Measurements from ENCODE around the gene LRRK1.

Gene LRRK1

GRCh38 chr15:100892013-100892355, 27.2 kb upstream of the LRRK1 start:
- no peak for DNase-seq (ENCODE audit: low read depth)

- DNase-seq (ENCODE audit: low read depth) = no peak
These were observed 25.7 kb upstream of the LRRK1 start for GRCh38 chr15:100893261-100893963.

- DNase-seq (ENCODE audit: low read depth) = no peak
These were observed 25.2 kb upstream of the LRRK1 start for GRCh38 chr15:100893964-100894295.

- no peak for DNase-seq (ENCODE audit: low read depth)
These were observed 23.4 kb upstream of the LRRK1 start for GRCh38 chr15:100895721-100896120.

- DNase-seq (ENCODE audit: low read depth) = no peak
These were observed 21.7 kb upstream of the LRRK1 start for GRCh38 chr15:100897221-100898151.

GRCh38 chr15:100898152-100898490, 21.0 kb upstream of the LRRK1 start:
- no peak for DNase-seq (ENCODE audit: low read depth)

GRCh38 chr15:100898661-100899462, 20.3 kb upstream of the LRRK1 start:
- DNase-seq (ENCODE audit: low read depth) = no peak

GRCh38 chr15:100899601-100900000, 19.6 kb upstream of the LRRK1 start:
- no peak for DNase-seq (ENCODE audit: low read depth)

- DNase-seq (ENCODE audit: low read depth) = no peak
These were observed 18.9 kb upstream of the LRRK1 start for GRCh38 chr15:100900136-100900794.

GRCh38 chr15:100900795-100901169, 18.4 kb upstream of the LRRK1 start:
- no peak for DNase-seq (ENCODE audit: low read depth)

- no peak for DNase-seq (ENCODE audit: low read depth)
These were observed 17.9 kb upstream of the LRRK1 start for GRCh38 chr15:100901296-100901695.

GRCh38 chr15:100901702-100902435, 17.3 kb upstream of the LRRK1 start:
- no peak for DNase-seq (ENCODE audit: low read depth)

- DNase-seq (ENCODE audit: low read depth) = peak; percentile 47
These were observed 16.6 kb upstream of the LRRK1 start for GRCh38 chr15:100902436-100903167.

- no peak for DNase-seq (ENCODE audit: low read depth)
These were observed 16.0 kb upstream of the LRRK1 start for GRCh38 chr15:100903168-100903554.

- no peak for DNase-seq (ENCODE audit: low read depth)
These were observed 13.3 kb upstream of the LRRK1 start for GRCh38 chr15:100905850-100906249.

GRCh38 chr15:100908466-100908865, 10.7 kb upstream of the LRRK1 start:
- no peak for DNase-seq (ENCODE audit: low read depth)

- DNase-seq (ENCODE audit: low read depth) = no peak
These were observed 9.6 kb upstream of the LRRK1 start for GRCh38 chr15:100909565-100909964.

GRCh38 chr15:100909989-100910955, 8.9 kb upstream of the LRRK1 start:
- no peak for DNase-seq (ENCODE audit: low read depth)

- DNase-seq (ENCODE audit: low read depth) = no peak
These were observed 8.1 kb upstream of the LRRK1 start for GRCh38 chr15:100911086-100911485.

GRCh38 chr15:100913961-100914360, 5.2 kb upstream of the LRRK1 start:
- no peak for DNase-seq (ENCODE audit: low read depth)
